ENCODE measurements around the gene TRIOBP.

TRIOBP gene

DNA sequence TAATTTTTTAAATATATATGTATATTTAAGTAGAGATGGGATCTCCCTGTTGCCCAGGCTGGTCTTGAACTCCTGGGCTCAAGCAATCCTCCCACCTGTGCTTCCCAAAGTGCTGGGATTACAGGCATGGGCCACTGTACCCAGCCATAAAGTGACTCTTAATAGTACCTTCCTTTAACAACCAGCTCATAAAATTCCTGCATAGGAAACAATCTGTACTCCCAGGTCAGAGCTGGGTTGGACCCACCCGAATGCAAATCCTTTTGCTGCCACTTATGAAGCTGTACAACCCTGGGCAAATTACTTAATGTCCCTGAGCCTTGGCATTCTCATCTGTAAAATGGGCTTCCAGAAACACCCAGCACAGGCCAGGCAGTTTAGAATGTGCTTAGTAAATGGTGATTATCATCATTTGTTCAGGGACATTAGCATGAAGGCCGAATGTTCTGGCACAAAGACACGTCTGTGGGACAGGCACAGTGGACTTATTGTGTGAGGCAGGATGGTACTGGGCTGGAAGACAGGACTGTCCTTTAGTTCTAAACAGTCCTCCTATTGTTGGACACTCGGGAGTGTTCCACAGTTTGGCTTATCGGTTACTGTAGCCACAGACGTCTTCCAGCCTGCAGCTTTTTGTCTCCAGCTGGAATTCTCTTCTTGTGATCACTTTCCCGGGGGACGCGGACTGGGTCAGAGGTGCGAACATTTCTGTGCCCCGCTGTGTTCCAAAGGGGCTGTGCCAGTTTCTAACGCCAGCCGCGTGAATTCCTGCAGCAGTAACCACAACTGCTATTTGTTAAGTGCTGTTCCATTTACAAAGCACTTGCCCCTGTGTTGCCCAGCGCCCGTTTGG, 32.4 kb upstream of the TRIOBP start:
- FAIRE-seq = no peak
- no peak for DNase-seq (ENCODE audit: low spot score)

- FAIRE-seq = no peak
- DNase-seq (ENCODE audit: low spot score) = no peak
Measured at GRCh38 chr22:37665487-37665886, 31.4 kb upstream of the TRIOBP start.

GRCh38 chr22:37669586-37669985, 27.3 kb upstream of the TRIOBP start:
- DNase-seq (ENCODE audit: low spot score) = peak; percentile 43
- no peak for FAIRE-seq

DNA sequence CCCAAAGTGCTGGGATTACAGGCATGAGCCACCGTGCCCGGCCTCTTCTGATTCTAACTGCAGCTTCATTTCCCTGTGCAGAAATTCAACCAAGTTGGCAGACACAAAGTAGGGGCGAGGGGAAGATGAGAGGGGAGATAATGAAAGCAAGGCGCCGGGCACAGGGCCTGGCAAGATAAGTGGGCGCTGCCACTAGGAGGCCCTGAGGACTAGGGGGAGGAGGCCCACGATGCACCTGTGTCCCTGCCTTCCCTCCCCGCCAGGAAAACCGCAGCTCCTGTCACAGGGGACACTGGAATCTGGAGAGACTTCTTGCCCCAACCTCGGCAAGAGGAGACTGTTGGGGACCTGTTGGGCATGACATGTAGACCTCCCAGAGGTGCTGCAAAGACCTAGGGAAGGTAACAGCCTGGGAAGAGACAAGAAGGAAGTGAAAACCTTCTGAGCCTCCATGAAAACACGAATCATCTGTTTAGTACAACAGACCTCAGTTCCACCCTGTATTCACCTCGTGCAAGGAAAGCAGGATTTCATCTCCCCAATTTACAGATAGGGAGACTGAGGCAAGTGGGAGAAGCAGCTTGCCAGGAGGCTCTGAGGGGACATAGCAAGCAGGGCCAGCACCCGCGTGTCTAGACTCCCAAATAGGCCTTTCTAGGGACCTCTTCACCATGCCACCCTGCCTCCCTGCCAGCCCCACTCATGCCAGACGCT, 24.5 kb upstream of the TRIOBP start:
- DNase-seq (ENCODE audit: low spot score) = no peak
- FAIRE-seq = no peak

DNA sequence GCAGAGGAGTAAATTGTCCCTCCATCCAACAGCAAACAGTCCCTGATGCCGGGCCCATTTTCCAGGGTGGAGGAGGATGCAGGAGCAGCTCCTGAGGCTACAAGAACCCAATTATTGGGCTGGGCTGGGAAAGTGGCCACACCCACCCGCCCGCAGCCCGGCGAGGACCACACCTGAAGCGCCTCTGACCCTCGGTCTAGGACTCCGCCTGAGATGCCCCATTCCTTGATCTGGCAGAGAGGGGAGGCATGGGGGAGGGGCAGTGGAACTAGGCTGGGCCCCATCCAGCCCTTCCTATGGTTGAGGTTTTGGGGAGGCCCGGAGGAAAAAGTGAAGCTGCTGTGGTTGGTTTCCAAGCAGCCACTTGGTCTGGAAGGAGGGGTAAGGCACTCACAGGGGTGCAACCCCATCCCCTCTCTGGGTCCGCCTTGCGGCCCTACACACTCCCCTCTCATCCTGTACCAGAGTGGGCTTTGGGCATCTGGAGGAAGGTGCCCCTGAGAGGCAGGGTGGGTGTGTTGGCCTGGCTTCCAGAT, 23.9 kb upstream of the TRIOBP start:
- FAIRE-seq (no peak), DNase-seq (ENCODE audit: low spot score) (no peak)

DNA sequence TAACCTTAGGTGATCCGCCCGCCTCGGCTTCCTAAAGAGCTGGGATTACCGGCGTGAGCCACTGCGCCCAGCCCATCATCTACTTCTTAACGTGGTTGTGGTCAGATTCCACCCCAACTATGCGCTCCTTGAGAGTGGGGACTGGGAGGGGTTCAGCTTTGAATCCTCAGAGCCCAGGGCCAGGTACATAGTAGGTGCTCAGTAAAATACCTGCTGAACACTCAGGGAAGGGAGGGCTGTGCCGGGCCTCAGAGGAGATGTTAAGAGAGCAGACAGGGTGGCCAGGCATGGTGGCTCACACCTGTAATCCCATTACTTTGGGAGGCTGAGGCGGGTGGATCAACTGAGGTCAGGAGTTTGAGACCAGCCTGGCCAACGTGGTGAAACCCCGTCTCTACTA, 22.6 kb upstream of the TRIOBP start:
- FAIRE-seq = no peak
- DNase-seq (ENCODE audit: low spot score) = no peak

DNA sequence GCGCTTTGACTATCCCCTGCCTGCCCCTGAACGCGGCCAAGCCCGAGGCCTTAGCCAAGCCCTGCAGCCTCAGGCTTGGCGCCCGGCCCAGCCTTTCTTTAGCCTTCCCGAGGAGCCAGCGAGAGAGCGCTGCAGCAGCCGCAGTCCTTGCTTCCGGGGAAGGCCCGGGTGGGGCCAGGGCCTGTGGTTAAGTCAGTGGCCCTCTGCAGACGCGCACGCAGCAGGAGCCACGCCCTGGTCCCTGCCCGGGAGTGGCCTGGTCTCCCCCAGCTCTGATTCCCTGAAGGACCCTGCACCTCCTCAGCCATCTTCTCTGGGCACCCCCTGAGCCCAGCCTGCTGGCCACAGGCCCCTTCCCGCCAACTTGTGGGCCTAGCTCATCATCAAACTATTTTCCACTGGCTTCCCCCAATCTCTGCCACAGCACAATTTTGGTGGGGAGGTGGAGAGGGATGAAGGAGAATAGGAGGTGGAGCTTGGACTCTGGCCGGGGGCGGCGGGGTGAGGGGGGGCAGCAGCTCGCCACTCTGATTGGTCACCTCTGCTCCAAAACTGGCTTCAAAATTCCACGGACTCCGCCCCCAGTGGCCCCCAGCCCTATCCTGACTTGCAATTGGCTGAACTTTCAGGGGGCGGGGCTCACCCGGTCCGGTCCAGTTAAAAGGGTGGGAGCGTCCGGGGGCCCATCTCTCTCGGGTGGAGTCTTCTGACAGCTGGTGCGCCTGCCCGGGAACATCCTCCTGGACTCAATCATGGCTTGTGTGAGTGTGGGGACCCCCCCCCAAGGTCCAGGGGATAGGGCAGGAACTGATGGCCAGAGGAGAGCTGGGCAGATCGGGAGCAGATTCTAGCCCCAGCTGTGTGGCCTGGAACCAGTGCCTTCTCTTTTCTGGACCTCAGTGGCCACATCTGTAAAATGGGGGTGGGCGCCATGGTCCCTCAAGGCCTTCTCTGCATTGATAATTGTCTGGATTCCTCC, 21.6 kb upstream of the TRIOBP start, which contains the start of gene LGALS1:
Gene LGALS1 (plus strand): TSS at position 686 of the 979 bp plus-strand sequence. CDS start 67 bp downstream, at position 753.
- DNase-seq (ENCODE audit: low spot score) (peak; percentile 90), FAIRE-seq (peak; percentile 88)

GRCh38 chr22:37675930-37676735, 20.7 kb upstream of the TRIOBP start:
- no peak for FAIRE-seq

DNA sequence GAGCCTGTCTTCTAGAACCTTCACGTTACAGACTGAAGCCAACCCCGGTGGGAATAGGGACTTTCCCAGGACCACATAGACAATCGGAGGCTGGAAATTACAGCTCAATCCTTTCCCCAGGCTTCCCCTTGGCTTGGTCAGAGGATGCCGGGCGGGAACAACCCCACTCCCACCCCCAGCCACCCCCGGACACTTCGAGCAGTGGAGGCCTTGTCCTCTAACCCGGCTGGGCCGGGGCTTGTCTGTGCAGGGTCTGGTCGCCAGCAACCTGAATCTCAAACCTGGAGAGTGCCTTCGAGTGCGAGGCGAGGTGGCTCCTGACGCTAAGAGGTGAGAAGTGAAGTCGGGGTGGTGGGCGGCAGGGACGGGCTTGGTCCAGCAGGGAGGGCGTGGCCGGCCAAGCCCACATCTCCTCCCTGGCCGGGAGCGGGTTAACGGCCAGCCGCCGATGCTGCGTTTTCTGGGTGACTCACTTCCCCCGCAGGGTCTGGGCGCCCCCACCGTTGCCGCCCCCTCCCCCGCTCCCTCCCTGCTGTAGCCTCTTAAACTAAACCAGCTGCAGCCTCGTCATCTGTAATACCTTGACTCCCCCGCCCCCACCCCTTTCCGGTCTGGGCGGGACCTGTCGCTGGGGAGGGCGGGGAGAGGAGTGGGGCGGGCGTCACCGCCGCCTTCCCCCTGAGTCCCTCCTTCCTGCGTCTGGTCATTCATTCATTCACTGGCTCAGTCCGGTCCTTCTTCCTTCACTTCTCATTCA, 19.9 kb upstream of the TRIOBP start:
- FAIRE-seq = peak; percentile 46
- DNase-seq (ENCODE audit: low spot score) = peak; percentile 91

More at GRCh38 chr22:37675930-37676735, 20.7 kb upstream of the TRIOBP start:
- DNase-seq (ENCODE audit: low spot score) = no peak

- FAIRE-seq (no peak), DNase-seq (ENCODE audit: low spot score) (no peak)
Measured at GRCh38 chr22:37677493-37677974, 19.3 kb upstream of the TRIOBP start.

DNA sequence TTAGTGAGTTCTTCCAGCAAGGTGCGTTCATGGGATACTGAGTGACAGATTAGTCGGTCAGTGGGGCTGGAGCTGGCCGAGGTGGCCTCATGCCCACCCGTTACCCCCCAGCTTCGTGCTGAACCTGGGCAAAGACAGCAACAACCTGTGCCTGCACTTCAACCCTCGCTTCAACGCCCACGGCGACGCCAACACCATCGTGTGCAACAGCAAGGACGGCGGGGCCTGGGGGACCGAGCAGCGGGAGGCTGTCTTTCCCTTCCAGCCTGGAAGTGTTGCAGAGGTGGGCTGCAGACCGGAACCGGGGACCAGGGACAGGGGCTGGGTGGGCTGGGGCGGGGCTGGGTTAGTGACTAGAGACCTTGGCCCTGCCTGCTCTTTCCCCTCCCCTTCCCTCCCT, 18.5 kb upstream of the TRIOBP start:
- no peak for DNase-seq (ENCODE audit: low spot score)
- no peak for FAIRE-seq

DNA sequence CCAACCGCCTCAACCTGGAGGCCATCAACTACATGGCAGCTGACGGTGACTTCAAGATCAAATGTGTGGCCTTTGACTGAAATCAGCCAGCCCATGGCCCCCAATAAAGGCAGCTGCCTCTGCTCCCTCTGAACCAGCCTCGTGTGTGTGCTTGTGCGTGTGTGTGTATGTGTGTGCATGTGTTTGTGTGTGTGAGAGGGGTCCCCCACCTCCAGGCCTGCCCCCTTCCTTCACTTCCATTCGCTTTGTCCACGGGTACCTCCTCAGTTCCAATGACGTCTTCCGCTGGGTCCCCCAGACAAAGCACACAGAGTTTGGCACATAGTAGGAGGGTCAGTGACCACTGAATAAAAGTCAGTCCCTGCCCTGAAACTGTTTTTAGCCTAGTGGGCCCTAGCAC, 17.2 kb upstream of the TRIOBP start:
- DNase-seq (ENCODE audit: low spot score) = no peak
- FAIRE-seq = no peak

DNA sequence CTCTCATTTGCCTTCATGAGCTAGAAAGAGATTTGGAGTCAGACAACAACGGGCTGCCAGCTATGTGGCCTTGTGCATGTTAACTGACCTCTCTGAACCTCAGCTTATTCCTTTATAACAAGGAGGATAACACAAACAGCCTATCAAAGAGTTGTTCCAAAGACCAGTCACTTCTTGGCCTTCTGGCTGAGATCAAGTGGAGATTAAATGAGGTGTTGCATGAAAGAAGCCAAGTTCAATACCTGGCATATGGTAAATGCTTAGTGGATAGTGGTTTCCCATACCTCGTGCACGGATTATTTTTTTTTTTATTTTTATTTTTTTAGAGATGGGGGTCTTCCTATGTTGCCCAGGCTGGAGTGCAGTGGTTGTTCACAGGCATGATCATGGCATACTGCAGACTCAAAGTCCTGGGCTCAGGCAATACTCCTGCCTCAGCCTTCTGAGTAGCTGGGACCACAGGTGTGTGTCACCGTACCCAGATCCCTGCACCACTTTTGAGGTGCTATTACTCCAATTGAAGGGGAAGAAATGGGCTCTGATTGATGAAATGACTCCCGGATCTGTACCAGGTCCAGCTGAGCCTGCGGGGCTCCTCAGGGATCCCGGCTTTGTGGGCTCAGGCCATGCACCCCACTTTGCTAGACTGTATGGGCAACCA, 16.5 kb upstream of the TRIOBP start:
- FAIRE-seq (no peak), DNase-seq (ENCODE audit: low spot score) (peak; percentile 16)

DNA sequence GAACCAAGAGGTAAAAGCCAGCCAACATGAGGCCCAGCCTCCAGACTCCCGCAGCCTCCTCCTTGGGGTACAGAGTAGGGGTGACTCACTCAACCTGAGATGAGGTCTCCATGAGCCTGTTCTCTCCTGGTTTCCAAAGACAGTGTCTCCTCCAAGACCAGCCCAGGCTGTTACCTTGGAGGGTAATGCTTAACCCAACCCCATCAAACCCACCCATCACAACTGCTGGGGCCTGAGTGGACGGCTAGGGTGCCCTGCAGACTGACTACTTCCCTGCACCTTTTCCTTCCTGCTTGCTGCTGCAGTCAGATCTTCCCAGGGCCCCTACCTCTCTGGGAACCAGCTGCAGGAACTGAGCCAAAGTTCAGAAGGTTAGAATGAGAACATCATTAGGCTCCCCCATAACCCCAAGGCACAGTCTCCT, 15.8 kb upstream of the TRIOBP start:
- DNase-seq (ENCODE audit: low spot score) (peak; percentile 38), FAIRE-seq (no peak)

DNA sequence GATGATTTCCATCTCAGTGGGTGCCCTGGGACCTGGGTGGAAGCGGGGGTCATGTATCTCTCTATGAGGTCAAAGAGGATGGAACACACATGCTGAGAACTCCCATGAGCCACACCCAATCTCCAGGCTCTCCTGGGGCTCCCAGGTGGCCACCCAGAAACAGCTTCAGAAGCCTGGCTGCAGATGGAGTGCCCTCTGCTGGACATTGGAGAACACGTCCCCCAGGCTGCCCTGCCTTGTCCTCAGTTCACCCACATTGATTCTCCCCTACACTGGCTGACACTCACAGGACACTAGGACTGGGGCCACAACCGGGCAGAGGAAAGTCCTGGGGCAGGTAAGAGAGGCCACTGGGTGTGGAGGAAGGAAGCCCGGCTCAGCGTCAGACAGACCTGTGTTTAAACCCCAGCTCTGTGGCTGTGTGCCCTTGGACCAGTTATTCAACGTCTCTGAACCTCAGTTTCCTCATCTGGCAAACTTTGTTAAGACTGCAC, 15.2 kb upstream of the TRIOBP start:
- no peak for FAIRE-seq
- peak; percentile 63 for DNase-seq (ENCODE audit: low spot score)

DNA sequence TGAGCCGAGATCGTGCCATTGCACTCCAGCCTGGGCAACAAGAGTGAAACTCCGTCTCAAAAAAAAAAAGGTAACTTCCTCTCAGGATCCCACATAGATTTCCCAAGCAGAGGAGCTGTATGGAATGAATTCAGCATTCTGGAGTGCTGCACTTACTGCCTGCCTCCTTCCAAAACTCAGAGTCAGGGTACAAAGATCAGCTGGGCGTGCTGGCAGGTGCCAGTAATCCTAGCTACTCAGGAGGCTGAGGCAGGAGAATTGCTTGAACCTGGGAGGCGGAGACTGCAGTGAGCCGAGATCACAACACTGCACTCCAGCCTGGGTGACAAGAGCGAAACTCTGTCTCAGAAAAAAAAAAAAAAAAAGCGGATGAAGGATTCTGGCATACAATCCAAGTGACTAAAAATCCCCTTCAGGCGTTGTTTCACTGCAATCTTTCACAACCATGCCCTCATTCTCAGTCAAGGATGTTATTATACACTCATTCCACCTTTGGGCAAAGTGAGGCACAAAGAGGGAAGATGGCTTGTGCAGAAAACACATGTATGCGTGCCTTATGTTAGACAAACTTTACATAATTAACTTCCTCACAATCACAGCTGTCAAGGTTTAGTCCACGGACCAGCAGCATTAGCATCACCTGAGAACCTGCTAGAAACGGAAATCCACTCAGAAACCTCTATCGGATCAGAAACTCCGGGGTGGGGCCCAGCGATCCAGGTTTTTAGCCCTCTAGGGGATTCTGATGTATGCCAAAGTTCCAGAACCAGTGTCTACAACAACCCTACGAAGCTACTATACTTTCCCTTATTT, 11.8 kb upstream of the TRIOBP start:
- FAIRE-seq (no peak), DNase-seq (ENCODE audit: low spot score) (no peak)

All from RCC 7860 (cell line).